GM12864 (cell line): ENCODE measurements around the gene P2RY6.
"Not testable (repeated sequence)": the region's sequence is repeated elsewhere in the genome, so short reads cannot be mapped to it uniquely, and the experiment has no call there.

ENCODE experiments used
- DNase-seq: peaks from one replicate; pipeline ENCODE4 v3.0.0-alpha.2; 2011; ENCODE audit warnings: low read depth
- H3K4me3 ChIP-seq: 2 replicates; pipeline ENCODE4 v1.5.1; 2011; ENCODE audit warnings: mild to moderate bottlenecking, low read depth, low read length, control low read depth
- CTCF ChIP-seq: IDR thresholded peaks from 2 replicates; pipeline ENCODE4 v1.5.1; 2011; ENCODE audit warnings: low read depth, mild to moderate bottlenecking, moderate library complexity, low read length, control low read depth, inconsistent platforms; ENCODE audit errors: missing control alignments

P2RY6 gene

GRCh38 chr11:73268671-73269271, 3.4 kb upstream of the P2RY6 start:
- no peak for DNase-seq
- no peak overlapping the region for H3K4me3 ChIP-seq
- no peak for TF ChIP-seq CTCF

GRCh38 chr11:73269459-73270015, 2.6 kb upstream of the P2RY6 start:
- no peak overlapping the region for H3K4me3 ChIP-seq
- DNase-seq = no peak
- TF ChIP-seq CTCF = no peak

GRCh38 chr11:73270016-73270854, 1.9 kb upstream of the P2RY6 start:
- TF ChIP-seq CTCF = no peak
- H3K4me3 ChIP-seq = no peak overlapping the region
- no peak for DNase-seq

- no peak for TF ChIP-seq CTCF
- no peak for DNase-seq
- H3K4me3 ChIP-seq = no peak overlapping the region
These were observed 1.2 kb upstream of the P2RY6 start for GRCh38 chr11:73270855-73271477.

- not testable (repeated sequence) for DNase-seq, H3K4me3 ChIP-seq
These were observed 666 bp upstream of the P2RY6 start for GRCh38 chr11:73271478-73271865.

- no peak for TF ChIP-seq CTCF
These were observed 521 bp downstream of the P2RY6 start for GRCh38 chr11:73272680-73273038.

GRCh38 chr11:73273222-73273895, 1.2 kb downstream of the P2RY6 start:
- no peak overlapping the region for H3K4me3 ChIP-seq
- no peak for DNase-seq
- TF ChIP-seq CTCF = no peak

More at GRCh38 chr11:73272680-73273038, 521 bp downstream of the P2RY6 start:
- no peak overlapping the region for H3K4me3 ChIP-seq
- DNase-seq = no peak

- DNase-seq = not testable (repeated sequence)
These were observed 2.1 kb downstream of the P2RY6 start for GRCh38 chr11:73274191-73274590.

More at GRCh38 chr11:73274191-73274590, 2.1 kb downstream of the P2RY6 start:
- not testable (repeated sequence) for H3K4me3 ChIP-seq
